SK-N-SH treated with all-trans-retinoic acid at 6 μM for 48 hours (cell line): ENCODE data around the gene SHISA8.

Experiments
- ATAC-seq: fragments of 200-7000 bp; cut with Tn5 transposase; 3 replicates; pipeline ENCODE4 v1.9.1; 2020; ENCODE audit warnings: mild to moderate bottlenecking, moderate library complexity
- ARNTL ChIP-seq: fragments of 450-650 bp; formaldehyde crosslinking; IDR thresholded peaks from 2 replicates; pipeline ENCODE4 v1.5.0; 2020; ENCODE audit warnings: low read depth, mild to moderate bottlenecking, moderate library complexity, borderline replicate concordance
- BACH2 ChIP-seq: fragments of 250-450 bp; sonication (Bioruptor Pico); IDR thresholded peaks from 2 replicates; pipeline ENCODE4 v1.9.0; 2021; ENCODE audit warnings: mild to moderate bottlenecking, borderline replicate concordance
- CSDC2 ChIP-seq: fragments of 250-450 bp; sonication (Bioruptor Pico); IDR thresholded peaks from 2 replicates; pipeline ENCODE4 v1.5.0; 2020; ENCODE audit warnings: mild to moderate bottlenecking, moderate library complexity
- ESRRG ChIP-seq: fragments of 250-450 bp; sonication (Bioruptor Pico); IDR thresholded peaks from 2 replicates; pipeline ENCODE4 v1.6.1; 2021; ENCODE audit warnings: mild to moderate bottlenecking
- GLIS3 ChIP-seq: fragments of 250-450 bp; sonication (Bioruptor Pico); IDR thresholded peaks from 2 replicates; pipeline ENCODE4 v1.5.0; 2020; ENCODE audit warnings: mild to moderate bottlenecking, moderate library complexity
- ISL1 ChIP-seq: fragments of 250-450 bp; sonication (Bioruptor Pico); IDR thresholded peaks from 2 replicates; pipeline ENCODE4 v2.1.2; 2022; ENCODE audit warnings: mild to moderate bottlenecking, moderate library complexity
- OSR1 ChIP-seq: fragments of 250-450 bp; sonication (Bioruptor Pico); IDR thresholded peaks from 2 replicates; pipeline ENCODE4 v1.8.0; 2022; ENCODE audit warnings: moderate library complexity, mild to moderate bottlenecking, inconsistent platforms
- PPARA ChIP-seq: fragments of 250-450 bp; sonication (Bioruptor Pico); IDR thresholded peaks from 2 replicates; pipeline ENCODE4 v1.5.0; 2020; ENCODE audit warnings: mild to moderate bottlenecking, borderline replicate concordance
- RARB ChIP-seq: fragments of 250-450 bp; sonication (Bioruptor Pico); IDR thresholded peaks from 2 replicates; pipeline ENCODE4 v1.8.0; 2021; ENCODE audit warnings: mild to moderate bottlenecking, moderate library complexity
- SNAI2 ChIP-seq: fragments of 250-450 bp; sonication (Bioruptor Pico); IDR thresholded peaks from 2 replicates; pipeline ENCODE4 v1.5.0; 2020; ENCODE audit warnings: mild to moderate bottlenecking, moderate library complexity
- TOX ChIP-seq: fragments of 250-450 bp; sonication (Bioruptor Pico); IDR thresholded peaks from 2 replicates; pipeline ENCODE4 v1.8.0; 2021; ENCODE audit warnings: mild to moderate bottlenecking, moderate library complexity, borderline replicate concordance
- ZC3H10 ChIP-seq: fragments of 250-450 bp; sonication (Bioruptor Pico); IDR thresholded peaks from 2 replicates; pipeline ENCODE4 v1.5.1; 2021; ENCODE audit warnings: mild to moderate bottlenecking, moderate library complexity
- ZFP3 ChIP-seq: fragments of 250-450 bp; sonication (Bioruptor Pico); IDR thresholded peaks from 2 replicates; pipeline ENCODE4 v1.5.0; 2020; ENCODE audit warnings: mild to moderate bottlenecking, moderate library complexity
- ZFP30 ChIP-seq: fragments of 450-650 bp; formaldehyde crosslinking; IDR thresholded peaks from 2 replicates; pipeline ENCODE4 v1.5.0; 2022; ENCODE audit warnings: mild to moderate bottlenecking, moderate library complexity
- ZNF565 ChIP-seq: fragments of 450-650 bp; formaldehyde crosslinking; conservative IDR thresholded peaks from 2 replicates; pipeline ENCODE4 v1.5.0; 2020; ENCODE audit warnings: low read depth, mild to moderate bottlenecking, moderate library complexity
- ZNF70 ChIP-seq: fragments of 450-650 bp; formaldehyde crosslinking; IDR thresholded peaks from 2 replicates; pipeline ENCODE4 v1.5.0; 2020; ENCODE audit warnings: mild to moderate bottlenecking, moderate library complexity
- ZNF8 ChIP-seq: fragments of 450-650 bp; formaldehyde crosslinking; IDR thresholded peaks from 2 replicates; pipeline ENCODE4 v1.5.0; 2020; ENCODE audit warnings: mild to moderate bottlenecking, moderate library complexity
- TF ChIP-seq, protein P1 (sequence below): fragments of 250-450 bp; sonication (Bioruptor Pico); IDR thresholded peaks from 2 replicates; pipeline ENCODE4 v1.8.0; 2021; ENCODE audit warnings: low read depth, mild to moderate bottlenecking, moderate library complexity, borderline replicate concordance
- TF ChIP-seq, protein P2 (sequence below): fragments of 250-450 bp; sonication (Bioruptor Pico); IDR thresholded peaks from 2 replicates; pipeline ENCODE4 v1.5.1; 2021; ENCODE audit warnings: mild to moderate bottlenecking, moderate library complexity
- TF ChIP-seq, protein P3 (sequence below): fragments of 250-450 bp; sonication (Bioruptor Pico); IDR thresholded peaks from 2 replicates; pipeline ENCODE4 v1.5.1; 2020; ENCODE audit warnings: low read depth, mild to moderate bottlenecking, moderate library complexity
- TF ChIP-seq, protein P4 (sequence below): fragments of 250-450 bp; sonication (Bioruptor Pico); IDR thresholded peaks from 2 replicates; pipeline ENCODE4 v1.5.0; 2020; ENCODE audit warnings: mild to moderate bottlenecking, moderate library complexity
- TF ChIP-seq, protein P5 (sequence below): fragments of 250-450 bp; sonication (Bioruptor Pico); IDR thresholded peaks from 2 replicates; pipeline ENCODE4 v1.8.0; 2020; ENCODE audit warnings: mild to moderate bottlenecking, moderate library complexity, borderline replicate concordance

The SHISA8 gene

DNA sequence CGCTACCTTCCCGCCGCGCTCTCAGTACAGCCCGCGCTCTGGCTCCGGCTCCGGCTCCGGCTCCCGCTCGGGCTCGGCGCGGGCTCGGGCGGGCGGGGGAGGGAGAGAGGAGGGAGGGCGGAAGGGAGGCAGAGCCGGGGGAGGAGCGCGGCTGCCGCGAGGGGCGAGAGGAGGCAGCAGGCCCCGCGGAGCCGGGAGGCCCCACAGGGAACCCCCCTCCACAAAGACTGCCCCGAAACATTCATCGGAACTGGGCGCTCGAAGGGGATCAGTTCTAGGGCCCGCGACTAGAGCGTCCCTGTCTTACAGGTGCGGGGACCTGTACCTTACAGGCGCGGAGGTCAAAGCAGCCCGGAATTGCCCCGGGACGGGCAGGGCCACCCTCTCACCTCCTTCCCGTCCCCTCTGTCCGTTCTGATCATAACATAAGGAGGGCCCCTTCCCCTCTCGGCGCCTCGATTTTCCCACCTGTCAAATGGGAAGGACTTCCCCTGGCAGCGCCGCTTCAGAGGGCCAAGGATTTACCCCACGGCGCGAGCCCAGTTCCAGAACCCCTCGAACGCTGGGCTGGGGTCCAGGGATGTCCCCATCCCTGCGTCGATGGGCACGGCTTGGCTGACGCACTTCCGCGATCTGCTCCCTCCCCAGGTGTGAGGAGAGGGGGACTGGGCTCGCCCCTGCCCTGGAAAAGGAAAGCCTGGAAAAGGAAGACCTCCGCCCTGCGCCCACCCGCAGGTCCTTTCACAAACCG, at the start of gene SHISA8:
Gene SHISA8, minus strand, starts transcription at position 40 of the 751 bp plus-strand sequence. CDS start 407 bp downstream, outside the sequence.
- TF ChIP-seq ZFP30 (CRISPR knock-in tag), result no peak
- TF ChIP-seq OSR1 (CRISPR knock-in tag), result no peak
- TF ChIP-seq, protein P1, sequence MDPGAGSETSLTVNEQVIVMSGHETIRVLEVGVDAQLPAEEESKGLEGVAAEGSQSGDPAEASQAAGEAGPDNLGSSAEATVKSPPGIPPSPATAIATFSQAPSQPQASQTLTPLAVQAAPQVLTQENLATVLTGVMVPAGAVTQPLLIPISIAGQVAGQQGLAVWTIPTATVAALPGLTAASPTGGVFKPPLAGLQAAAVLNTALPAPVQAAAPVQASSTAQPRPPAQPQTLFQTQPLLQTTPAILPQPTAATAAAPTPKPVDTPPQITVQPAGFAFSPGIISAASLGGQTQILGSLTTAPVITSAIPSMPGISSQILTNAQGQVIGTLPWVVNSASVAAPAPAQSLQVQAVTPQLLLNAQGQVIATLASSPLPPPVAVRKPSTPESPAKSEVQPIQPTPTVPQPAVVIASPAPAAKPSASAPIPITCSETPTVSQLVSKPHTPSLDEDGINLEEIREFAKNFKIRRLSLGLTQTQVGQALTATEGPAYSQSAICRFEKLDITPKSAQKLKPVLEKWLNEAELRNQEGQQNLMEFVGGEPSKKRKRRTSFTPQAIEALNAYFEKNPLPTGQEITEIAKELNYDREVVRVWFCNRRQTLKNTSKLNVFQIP (CRISPR knock-in tag), result no peak
- no peak for TF ChIP-seq SNAI2
- no peak for TF ChIP-seq CSDC2 (CRISPR knock-in tag)
- TF ChIP-seq ZNF70 (CRISPR knock-in tag), result no peak
- TF ChIP-seq RARB (CRISPR knock-in tag), result no peak
- TF ChIP-seq ZNF8 (CRISPR knock-in tag), result no peak
- TF ChIP-seq ZNF565 (CRISPR knock-in tag), result no peak
- no peak for TF ChIP-seq ISL1
- TF ChIP-seq TOX, result no peak
- no peak for TF ChIP-seq BACH2 (CRISPR knock-in tag)
- TF ChIP-seq, protein P2, sequence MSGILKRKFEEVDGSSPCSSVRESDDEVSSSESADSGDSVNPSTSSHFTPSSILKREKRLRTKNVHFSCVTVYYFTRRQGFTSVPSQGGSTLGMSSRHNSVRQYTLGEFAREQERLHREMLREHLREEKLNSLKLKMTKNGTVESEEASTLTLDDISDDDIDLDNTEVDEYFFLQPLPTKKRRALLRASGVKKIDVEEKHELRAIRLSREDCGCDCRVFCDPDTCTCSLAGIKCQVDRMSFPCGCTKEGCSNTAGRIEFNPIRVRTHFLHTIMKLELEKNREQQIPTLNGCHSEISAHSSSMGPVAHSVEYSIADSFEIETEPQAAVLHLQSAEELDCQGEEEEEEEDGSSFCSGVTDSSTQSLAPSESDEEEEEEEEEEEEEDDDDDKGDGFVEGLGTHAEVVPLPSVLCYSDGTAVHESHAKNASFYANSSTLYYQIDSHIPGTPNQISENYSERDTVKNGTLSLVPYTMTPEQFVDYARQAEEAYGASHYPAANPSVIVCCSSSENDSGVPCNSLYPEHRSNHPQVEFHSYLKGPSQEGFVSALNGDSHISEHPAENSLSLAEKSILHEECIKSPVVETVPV (CRISPR knock-in tag), result no peak
- TF ChIP-seq ZC3H10 (CRISPR knock-in tag), result no peak
- TF ChIP-seq, protein P3, sequence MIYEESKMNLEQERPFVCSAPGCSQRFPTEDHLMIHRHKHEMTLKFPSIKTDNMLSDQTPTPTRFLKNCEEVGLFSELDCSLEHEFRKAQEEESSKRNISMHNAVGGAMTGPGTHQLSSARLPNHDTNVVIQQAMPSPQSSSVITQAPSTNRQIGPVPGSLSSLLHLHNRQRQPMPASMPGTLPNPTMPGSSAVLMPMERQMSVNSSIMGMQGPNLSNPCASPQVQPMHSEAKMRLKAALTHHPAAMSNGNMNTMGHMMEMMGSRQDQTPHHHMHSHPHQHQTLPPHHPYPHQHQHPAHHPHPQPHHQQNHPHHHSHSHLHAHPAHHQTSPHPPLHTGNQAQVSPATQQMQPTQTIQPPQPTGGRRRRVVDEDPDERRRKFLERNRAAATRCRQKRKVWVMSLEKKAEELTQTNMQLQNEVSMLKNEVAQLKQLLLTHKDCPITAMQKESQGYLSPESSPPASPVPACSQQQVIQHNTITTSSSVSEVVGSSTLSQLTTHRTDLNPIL (CRISPR knock-in tag), result no peak
- TF ChIP-seq PPARA (CRISPR knock-in tag), result no peak
- TF ChIP-seq, protein P4, sequence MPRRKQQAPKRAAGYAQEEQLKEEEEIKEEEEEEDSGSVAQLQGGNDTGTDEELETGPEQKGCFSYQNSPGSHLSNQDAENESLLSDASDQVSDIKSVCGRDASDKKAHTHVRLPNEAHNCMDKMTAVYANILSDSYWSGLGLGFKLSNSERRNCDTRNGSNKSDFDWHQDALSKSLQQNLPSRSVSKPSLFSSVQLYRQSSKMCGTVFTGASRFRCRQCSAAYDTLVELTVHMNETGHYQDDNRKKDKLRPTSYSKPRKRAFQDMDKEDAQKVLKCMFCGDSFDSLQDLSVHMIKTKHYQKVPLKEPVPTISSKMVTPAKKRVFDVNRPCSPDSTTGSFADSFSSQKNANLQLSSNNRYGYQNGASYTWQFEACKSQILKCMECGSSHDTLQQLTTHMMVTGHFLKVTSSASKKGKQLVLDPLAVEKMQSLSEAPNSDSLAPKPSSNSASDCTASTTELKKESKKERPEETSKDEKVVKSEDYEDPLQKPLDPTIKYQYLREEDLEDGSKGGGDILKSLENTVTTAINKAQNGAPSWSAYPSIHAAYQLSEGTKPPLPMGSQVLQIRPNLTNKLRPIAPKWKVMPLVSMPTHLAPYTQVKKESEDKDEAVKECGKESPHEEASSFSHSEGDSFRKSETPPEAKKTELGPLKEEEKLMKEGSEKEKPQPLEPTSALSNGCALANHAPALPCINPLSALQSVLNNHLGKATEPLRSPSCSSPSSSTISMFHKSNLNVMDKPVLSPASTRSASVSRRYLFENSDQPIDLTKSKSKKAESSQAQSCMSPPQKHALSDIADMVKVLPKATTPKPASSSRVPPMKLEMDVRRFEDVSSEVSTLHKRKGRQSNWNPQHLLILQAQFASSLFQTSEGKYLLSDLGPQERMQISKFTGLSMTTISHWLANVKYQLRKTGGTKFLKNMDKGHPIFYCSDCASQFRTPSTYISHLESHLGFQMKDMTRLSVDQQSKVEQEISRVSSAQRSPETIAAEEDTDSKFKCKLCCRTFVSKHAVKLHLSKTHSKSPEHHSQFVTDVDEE, result no peak
- peak; percentile 23; the same call in 1 of the 3 replicates for ATAC-seq

DNA sequence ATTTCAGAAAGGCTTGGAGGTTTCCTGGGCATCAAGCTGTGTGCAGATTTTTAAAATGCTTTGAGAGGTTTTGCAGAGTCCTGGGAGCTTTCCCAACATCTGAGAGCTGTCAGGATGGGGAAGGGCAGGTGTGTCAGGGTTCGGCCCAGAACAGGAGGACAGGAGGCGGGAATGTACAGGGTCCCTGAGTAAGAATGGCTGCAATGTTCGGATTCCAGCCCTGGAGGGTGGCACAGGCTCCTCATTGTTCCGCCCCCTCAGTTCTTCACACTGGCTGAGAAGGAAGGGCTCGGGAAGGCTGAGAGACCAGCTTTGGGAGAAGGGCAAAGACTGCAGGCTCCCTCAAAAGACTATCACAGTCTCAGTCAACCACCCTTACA, 49.2 kb upstream of the SHISA8 start:
- TF ChIP-seq, protein P4, result no peak
- no peak for TF ChIP-seq ZFP3 (CRISPR knock-in tag)
- no peak for TF ChIP-seq ZNF70 (CRISPR knock-in tag)
- TF ChIP-seq GLIS3 (CRISPR knock-in tag), result no peak
- TF ChIP-seq, protein P3 (CRISPR knock-in tag), result no peak
- TF ChIP-seq ARNTL (CRISPR knock-in tag), result no peak
- TF ChIP-seq, protein P5, sequence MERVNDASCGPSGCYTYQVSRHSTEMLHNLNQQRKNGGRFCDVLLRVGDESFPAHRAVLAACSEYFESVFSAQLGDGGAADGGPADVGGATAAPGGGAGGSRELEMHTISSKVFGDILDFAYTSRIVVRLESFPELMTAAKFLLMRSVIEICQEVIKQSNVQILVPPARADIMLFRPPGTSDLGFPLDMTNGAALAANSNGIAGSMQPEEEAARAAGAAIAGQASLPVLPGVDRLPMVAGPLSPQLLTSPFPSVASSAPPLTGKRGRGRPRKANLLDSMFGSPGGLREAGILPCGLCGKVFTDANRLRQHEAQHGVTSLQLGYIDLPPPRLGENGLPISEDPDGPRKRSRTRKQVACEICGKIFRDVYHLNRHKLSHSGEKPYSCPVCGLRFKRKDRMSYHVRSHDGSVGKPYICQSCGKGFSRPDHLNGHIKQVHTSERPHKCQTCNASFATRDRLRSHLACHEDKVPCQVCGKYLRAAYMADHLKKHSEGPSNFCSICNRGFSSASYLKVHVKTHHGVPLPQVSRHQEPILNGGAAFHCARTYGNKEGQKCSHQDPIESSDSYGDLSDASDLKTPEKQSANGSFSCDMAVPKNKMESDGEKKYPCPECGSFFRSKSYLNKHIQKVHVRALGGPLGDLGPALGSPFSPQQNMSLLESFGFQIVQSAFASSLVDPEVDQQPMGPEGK, result no peak
- TF ChIP-seq, protein P1 (CRISPR knock-in tag), result no peak
- TF ChIP-seq PPARA (CRISPR knock-in tag), result no peak
- TF ChIP-seq ESRRG (CRISPR knock-in tag), result no peak
- TF ChIP-seq ZC3H10 (CRISPR knock-in tag), result no peak
- TF ChIP-seq CSDC2 (CRISPR knock-in tag), result no peak
- TF ChIP-seq OSR1 (CRISPR knock-in tag), result no peak
- TF ChIP-seq RARB (CRISPR knock-in tag), result no peak
- no peak for TF ChIP-seq ZNF8 (CRISPR knock-in tag)
- TF ChIP-seq ZNF565 (CRISPR knock-in tag), result no peak
- no peak for TF ChIP-seq BACH2 (CRISPR knock-in tag)
- ATAC-seq, result no peak
